Measurements from ENCODE around the gene MYADM. TPM values are rescaled to one million over a fixed set of nuclear protein-coding genes. Genes with fewer than 3 reads are reported as not detected.

Gene MYADM
- total and polyA plus RNA-seq, 2 of the 13 experiments (the other 11 are each of a cell fraction or from before 2014, with no cell fraction given), result 19.9 to 38.1 TPM

GRCh38 chr19:53909471-53910169 is 41.9 kb downstream of the MYADM start:
- 18% methylated on average over 40 of the region's 47 CpGs for WGBS (ENCODE audit: low lambda C conversion rate)
- Histone ChIP-seq H3K9ac (ENCODE audit: insufficient read depth, low read depth, low read length) (no peak overlapping the region), H3K4me3 (replicated peaks in 1 of 3; ENCODE audit: insufficient read depth in 1 of 3, low read depth in 2 of 3, low read length in 3 of 3) (no peak overlapping the region), H3K4me1 (ENCODE audit: insufficient read depth, low read length) (no peaks in the 10 kb centered on the region), H3K4me2 (ENCODE audit: low read depth, low read length) (no peak overlapping the region), H2AFZ (ENCODE audit: low read length) (no peak overlapping the region), H3K79me2 (ENCODE audit: insufficient read depth, low read length) (no peaks in the 10 kb centered on the region), H4K20me1 (ENCODE audit: insufficient read depth, low read length) (peaks cover 7% of the 10 kb centered on the region; the same call in 1 of the 2 replicates), H3K27ac (ENCODE audit: extremely low read length, insufficient read depth, low read length) (no peak overlapping the region), H3K9me3 (ENCODE audit: low read length) (no peaks in the 10 kb centered on the region), H3K36me3 (replicated peaks in 1 of 2; ENCODE audit: control insufficient read depth in 1 of 2, insufficient read depth in 2 of 2, low read length in 2 of 2) (no peaks in the 10 kb centered on the region), H3K27me3 (ENCODE audit: control insufficient read depth in 1 of 2, insufficient read depth in 2 of 2, low read length in 2 of 2) (peaks cover 13 to 45% of the 10 kb centered on the region in 2 experiments)
- TF ChIP-seq ZNF24 (IDR thresholded peaks at IDR 0.05), result no peak
- 0 out of 2 replicates have a peak, but pooled peaks have one; percentile 34 for TF ChIP-seq EZH2 (conservative IDR thresholded peaks at IDR 0.05; ENCODE audit: low read depth, low read length)
- in situ Hi-C loops (cut with HindIII; ENCODE audit: extremely low pct_ligation_motif_present, low pct_unique_long_range_greater_than_20kb) (loop anchor here (10.0 kb wide), 1 partner anchor 115 kb away; no protein-coding TSS in a partner anchor), intact Hi-C loops (cut with micrococcal nuclease; ENCODE audit: unreplicated experiment) (loop anchor here (5.0 kb wide), 1 partner anchor 113 kb away; no protein-coding TSS in a partner anchor)
- ChIA-PET POLR2A (no interaction called here), CTCF (ENCODE audit: low intra/inter-chr PET ratio, low total read pairs) (no interaction called here)
- BruUV-seq (replicated peaks), result no TSS peak
- ATAC-seq (no peak), DNase-seq (ENCODE audit: low spot score) (no peak), FAIRE-seq (no peak)

GRCh38 chr19:53910170-53910518 is 42.5 kb downstream of the MYADM start:
- Histone ChIP-seq H3K4me2 (ENCODE audit: low read depth, low read length) (no peak overlapping the region), H3K4me1 (ENCODE audit: insufficient read depth, low read length) (no peaks in the 10 kb centered on the region), H3K79me2 (ENCODE audit: insufficient read depth, low read length) (no peaks in the 10 kb centered on the region), H3K36me3 (replicated peaks in 1 of 2; ENCODE audit: control insufficient read depth in 1 of 2, insufficient read depth in 2 of 2, low read length in 2 of 2) (no peaks in the 10 kb centered on the region), H3K4me3 (replicated peaks in 1 of 3; ENCODE audit: insufficient read depth in 1 of 3, low read depth in 2 of 3, low read length in 3 of 3) (no peak overlapping the region), H3K9me3 (ENCODE audit: low read length) (no peaks in the 10 kb centered on the region), H3K27ac (ENCODE audit: extremely low read length, insufficient read depth, low read length) (no peak overlapping the region), H3K27me3 (ENCODE audit: control insufficient read depth in 1 of 2, insufficient read depth in 2 of 2, low read length in 2 of 2) (peaks cover 13 to 45% of the 10 kb centered on the region in 2 experiments), H3K9ac (ENCODE audit: insufficient read depth, low read depth, low read length) (no peak overlapping the region), H4K20me1 (ENCODE audit: insufficient read depth, low read length) (peaks cover 7% of the 10 kb centered on the region; the same call in 1 of the 2 replicates), H2AFZ (ENCODE audit: low read length) (no peak overlapping the region)
- in situ Hi-C loops (cut with HindIII; ENCODE audit: extremely low pct_ligation_motif_present, low pct_unique_long_range_greater_than_20kb), result no loop called here
- ChIA-PET POLR2A (no interaction called here), CTCF (ENCODE audit: low intra/inter-chr PET ratio, low total read pairs) (no interaction called here)
- ATAC-seq (no peak), DNase-seq (ENCODE audit: low spot score) (no peak), FAIRE-seq (no peak)
- intact Hi-C loops (cut with micrococcal nuclease; ENCODE audit: unreplicated experiment), result no loop called here
- no TSS peak for BruUV-seq (replicated peaks)
- TF ChIP-seq ZMAT5 (CRISPR knock-in tag; IDR thresholded peaks at IDR 0.05; ENCODE audit: borderline replicate concordance, low read depth), result no peak
- no peak for TF ChIP-seq PHB2 (IDR thresholded peaks at IDR 0.05; ENCODE audit: partially characterized antibody)
- no peak for TF ChIP-seq NONO (IDR thresholded peaks at IDR 0.05)
- TF ChIP-seq NONO (CRISPR knock-in tag; conservative IDR thresholded peaks at IDR 0.05), result no peak
- no peak for TF ChIP-seq ZNF557 (CRISPR knock-in tag; IDR thresholded peaks at IDR 0.05)
- no peak for TF ChIP-seq PAF1 (CRISPR knock-in tag; IDR thresholded peaks at IDR 0.05)
- 0% methylated on average over 5 of the region's 13 CpGs for WGBS (ENCODE audit: low lambda C conversion rate)

Measured in HepG2 (cell line).